IMR-90 (cell line): ENCODE results near the gene FCGR2B. TPM values are rescaled to one million over a fixed set of nuclear protein-coding genes. Genes with fewer than 3 reads are reported as not detected.
"Not testable (repeated sequence)": the region's sequence is repeated elsewhere in the genome, so short reads cannot be mapped to it uniquely, and the experiment has no call there.

Experiments used
- ATAC-seq: fragments of 200-7000 bp; cut with Tn5 transposase; 2 replicates; pipeline ENCODE4 v1.9.1; 2020; ENCODE audit warnings: low read depth, mild to moderate bottlenecking, moderate library complexity
- BruUV-seq: library from RNA; stranded (reverse); fragments of 400-500 nt; replicated peaks from 2 replicates; lab custom pipeline; 2021; lab: Mats Ljungman, UMichigan
- CTCF ChIA-PET: fragments of 300-600 bp; formaldehyde crosslinking; extraction: SDS; loops from one replicate; lab custom pipeline; 2021; ENCODE audit warnings: antibody characterized with exemption; lab: Yijun Ruan, JAX
- POLR2A ChIA-PET: fragments of 300-600 bp; sonication (Branson Sonifier 250); formaldehyde crosslinking; loops from one replicate; lab custom pipeline; 2022; ENCODE audit warnings: antibody characterized with exemption; ENCODE audit not compliant: unreplicated experiment; lab: Charles Lee
- DNase-seq: peaks from one replicate; pipeline ENCODE4 v3.0.0; 2013
- H2AFZ ChIP-seq: replicated peaks from 2 replicates; pipeline ENCODE3; 2013; ENCODE audit warnings: low read length, mild to moderate bottlenecking; ENCODE audit not compliant: poor library complexity
- H2AK5ac ChIP-seq: 2 replicates; pipeline ENCODE4 v1.6.1; 2013; ENCODE audit warnings: low read depth, low read length, inconsistent platforms
- H2AK9ac ChIP-seq: replicated peaks from 2 replicates; pipeline ENCODE3; 2013; ENCODE audit warnings: mild to moderate bottlenecking, low read depth, low read length, moderate library complexity; ENCODE audit not compliant: poor library complexity
- H2BK120ac ChIP-seq: 2 replicates; pipeline ENCODE4 v1.6.1; 2013; ENCODE audit warnings: low read depth, low read length, inconsistent platforms
- H2BK15ac ChIP-seq: 3 replicates; pipeline ENCODE4 v1.6.1; 2013; ENCODE audit warnings: low read depth, low read length, inconsistent platforms
- H2BK20ac ChIP-seq: 2 replicates; pipeline ENCODE4 v1.6.1; 2013; ENCODE audit warnings: low read depth, mild to moderate bottlenecking, inconsistent platforms, low read length, moderate library complexity
- H2BK5ac ChIP-seq: 2 replicates; pipeline ENCODE4 v1.6.1; 2013; ENCODE audit warnings: mild to moderate bottlenecking, low read depth, low read length, inconsistent platforms; ENCODE audit not compliant: poor library complexity, severe bottlenecking
- H3K14ac ChIP-seq: replicated peaks from 2 replicates; pipeline ENCODE4 v1.6.1; 2013; ENCODE audit warnings: low read depth, low read length, inconsistent platforms
- H3K18ac ChIP-seq: 2 replicates; pipeline ENCODE4 v1.6.1; 2013; ENCODE audit warnings: low read depth, low read length, control low read depth
- H3K23ac ChIP-seq: 2 replicates; pipeline ENCODE4 v1.6.1; 2013; ENCODE audit warnings: low read depth, low read length, inconsistent platforms
- H3K27ac ChIP-seq: 2 replicates; pipeline ENCODE4 v1.5.1; 2013; ENCODE audit warnings: mild to moderate bottlenecking, control low read depth, low read length; ENCODE audit not compliant: insufficient read depth
- H3K27me3 ChIP-seq: 2 replicates; pipeline ENCODE4 v1.6.1; 2013; ENCODE audit warnings: low read length; ENCODE audit not compliant: control insufficient read depth, insufficient read depth
- H3K36me3 ChIP-seq: 2 replicates; pipeline ENCODE4 v1.6.1; 2013; ENCODE audit warnings: low read length, mixed read lengths; ENCODE audit not compliant: control insufficient read depth, insufficient read depth
- H3K4ac ChIP-seq: 2 replicates; pipeline ENCODE4 v1.6.1; 2013; ENCODE audit warnings: low read depth, low read length, inconsistent platforms
- H3K4me1 ChIP-seq: 2 replicates; pipeline ENCODE4 v1.6.1; 2013; ENCODE audit warnings: low read length, mixed read lengths; ENCODE audit not compliant: control insufficient read depth, insufficient read depth
- H3K4me2 ChIP-seq: 2 replicates; pipeline ENCODE4 v1.6.1; 2013; ENCODE audit warnings: low read depth, mild to moderate bottlenecking, control low read depth, low read length, moderate library complexity
- H3K4me3 ChIP-seq: 2 replicates; pipeline ENCODE4 v1.5.1; 2013; ENCODE audit warnings: low read depth, mild to moderate bottlenecking, control low read depth, low read length, moderate library complexity; ENCODE audit not compliant: insufficient read depth
- H3K56ac ChIP-seq: 2 replicates; pipeline ENCODE4 v1.6.1; 2013; ENCODE audit warnings: low read length, inconsistent platforms; ENCODE audit not compliant: insufficient read depth; ENCODE audit errors: extremely low read depth
- H3K79me1 ChIP-seq, 2 experiments: 2 replicates each; pipeline ENCODE4 v1.6.1; 2013; ENCODE audit warnings: low read length in 2 of 2, inconsistent platforms in 1 of 2, low read depth in 1 of 2
- H3K9ac ChIP-seq: 2 replicates; pipeline ENCODE4 v1.6.1; 2013; ENCODE audit warnings: low read depth, low read length, control low read depth
- H3K9me1 ChIP-seq: 2 replicates; pipeline ENCODE4 v1.6.1; 2013; ENCODE audit warnings: low read length, inconsistent platforms; ENCODE audit not compliant: insufficient read depth
- H3K9me3 ChIP-seq: 2 replicates; pipeline ENCODE4 v1.6.1; 2013; ENCODE audit warnings: low read length; ENCODE audit not compliant: control insufficient read depth, insufficient read depth
- H4K20me1 ChIP-seq: 2 replicates; pipeline ENCODE4 v1.6.1; 2013; ENCODE audit warnings: low read length, inconsistent platforms; ENCODE audit not compliant: insufficient read depth
- H4K5ac ChIP-seq: 2 replicates; pipeline ENCODE4 v1.6.1; 2013; ENCODE audit warnings: mild to moderate bottlenecking, low read depth, low read length, control low read depth
- H4K8ac ChIP-seq, 2 experiments: 2 replicates each; pipeline ENCODE4 v1.6.1; 2013; ENCODE audit warnings: low read depth in 2 of 2, low read length in 2 of 2, control low read depth in 1 of 2, inconsistent platforms in 1 of 2
- H4K91ac ChIP-seq: 2 replicates; pipeline ENCODE4 v1.6.1; 2013; ENCODE audit warnings: low read depth, low read length, inconsistent platforms; ENCODE audit not compliant: insufficient read depth
- WGBS, 2 experiments: methylation state at CpG; one replicate each; pipeline versions ENCODE4 v1.1.5 to v1.1.7; 2013; ENCODE audit warnings: missing lambda C conversion rate in 2 of 2; ENCODE audit not compliant: insufficient read length in 1 of 2; ENCODE audit errors: extremely low coverage in 2 of 2; 5-methylcytosine and 5-hydroxymethylcytosine counted together
- dilution Hi-C: fragments of 300-500 bp; cut with HindIII; formaldehyde crosslinking; loops from one replicate; pipeline ENCODE4 v1.14.3; 2018; ENCODE audit warnings: low sequenced_read_pairs; ENCODE audit not compliant: unreplicated experiment
- in situ Hi-C: fragments of 300-500 bp; cut with MboI; formaldehyde crosslinking; loops from 3 replicates; pipeline ENCODE4 v1.14.3; 2019; ENCODE audit warnings: low sequenced_read_pairs, inconsistent platforms, mixed read lengths
- intact Hi-C: fragments of 100-400 bp; cut with micrococcal nuclease; formaldehyde crosslinking; loops from 2 replicates; pipeline ENCODE4 v1.10.0; 2022
- polyA plus RNA-seq, 3 experiments: library from polyadenylated mRNA; depleted of rRNA; stranded (reverse); fragments of >200 nt; gene quantifications; 2 replicates each; pipeline ENCODE4 v1.2.3, GENCODE V29; 2012; ENCODE audit warnings: low replicate concordance in 1 of 3
- total RNA-seq: library from RNA; depleted of rRNA; stranded (reverse); fragments of >200 nt; gene quantifications from 2 replicates; pipeline ENCODE4 v1.2.3, GENCODE V29; 2012

The FCGR2B gene
- total and polyA plus RNA-seq, 2 of the 4 experiments (the other 2 are of a cell fraction): not detected

GRCh38 chr1:161618517-161618916 is 44.4 kb upstream of the FCGR2B start:
- DNase-seq, H2BK120ac ChIP-seq, H3K79me1 ChIP-seq, BruUV-seq, POLR2A ChIA-PET, H3K4me3 ChIP-seq, CTCF ChIA-PET, H3K9ac ChIP-seq, dilution Hi-C loops, H4K91ac ChIP-seq, H4K20me1 ChIP-seq, H2BK20ac ChIP-seq, H3K14ac ChIP-seq, intact Hi-C loops, H3K36me3 ChIP-seq, H3K27ac ChIP-seq, H3K4ac ChIP-seq, H3K23ac ChIP-seq, H4K5ac ChIP-seq, H2AK9ac ChIP-seq, H4K8ac ChIP-seq, H3K27me3 ChIP-seq, H2BK15ac ChIP-seq, in situ Hi-C loops, H3K4me1 ChIP-seq, H3K9me3 ChIP-seq, H2BK5ac ChIP-seq, H3K56ac ChIP-seq, H3K9me1 ChIP-seq, H2AFZ ChIP-seq, H3K4me2 ChIP-seq, H3K18ac ChIP-seq, H2AK5ac ChIP-seq, ATAC-seq: not testable (repeated sequence)
- no CpG with 5 or more reads among the region's 4 CpGs for WGBS, 2 experiments

- in situ Hi-C loops, H3K9me1 ChIP-seq, H2BK120ac ChIP-seq, H3K9me3 ChIP-seq, H4K8ac ChIP-seq, ATAC-seq, H3K9ac ChIP-seq, DNase-seq, H3K18ac ChIP-seq, dilution Hi-C loops, POLR2A ChIA-PET, H4K20me1 ChIP-seq, H3K4ac ChIP-seq, H2BK15ac ChIP-seq, H3K79me1 ChIP-seq, BruUV-seq, H3K4me1 ChIP-seq, H2AK5ac ChIP-seq, H2AK9ac ChIP-seq, intact Hi-C loops, H4K5ac ChIP-seq, H2BK5ac ChIP-seq, H3K27ac ChIP-seq, H3K36me3 ChIP-seq, H3K23ac ChIP-seq, H3K27me3 ChIP-seq, CTCF ChIA-PET, H4K91ac ChIP-seq, H3K4me3 ChIP-seq, H2AFZ ChIP-seq, H3K4me2 ChIP-seq, H3K56ac ChIP-seq, H2BK20ac ChIP-seq, H3K14ac ChIP-seq: not testable (repeated sequence)
- no CpG with 5 or more reads among the region's 7 CpGs for WGBS, 2 experiments
Measured at GRCh38 chr1:161620399-161620798, 42.5 kb upstream of the FCGR2B start.
